ENCODE measurements around the gene KLHL7.

KLHL7 gene

GRCh38 chr7:23135755-23136154 is 30.2 kb downstream of the KLHL7 start:
- no peaks in the 10 kb centered on the region for H4K20me1 ChIP-seq (ENCODE audit: insufficient read depth, low read length)
- no peaks in the 10 kb centered on the region for H3K36me3 ChIP-seq (ENCODE audit: insufficient read depth, low read length)
- H3K27ac ChIP-seq (ENCODE audit: low read depth, low read length, poor library complexity, severe bottlenecking) = no peak overlapping the region
- no peak overlapping the region for H2AFZ ChIP-seq (ENCODE audit: low read length)
- no peaks in the 10 kb centered on the region for H3K9me2 ChIP-seq (ENCODE audit: low read depth, low read length)
- H3K4me2 ChIP-seq (ENCODE audit: low read length) = no peak overlapping the region
- no peaks in the 10 kb centered on the region for H3F3A ChIP-seq (ENCODE audit: insufficient read depth, low read length)
- no peak overlapping the region for H3K9ac ChIP-seq (ENCODE audit: low read length)
- no peaks in the 10 kb centered on the region for H3K9me3 ChIP-seq (ENCODE audit: low read length)
- no peaks in the 10 kb centered on the region for H3K27me3 ChIP-seq (ENCODE audit: insufficient read depth, low read length)
- no peak overlapping the region for H3K4me3 ChIP-seq (ENCODE audit: low read depth, low read length, poor library complexity, severe bottlenecking)
- H3K79me2 ChIP-seq (ENCODE audit: insufficient read depth, low read length) = no peaks in the 10 kb centered on the region
- no peaks in the 10 kb centered on the region for H3K4me1 ChIP-seq (ENCODE audit: insufficient read depth, low read length, severe bottlenecking)
- no peak for TF ChIP-seq CTCF (IDR thresholded peaks at IDR 0.05; ENCODE audit: low read length)
- no peak for TF ChIP-seq EZH2 (IDR thresholded peaks at IDR 0.05; ENCODE audit: borderline replicate concordance, low read length)

- Histone ChIP-seq H3K4me1 (ENCODE audit: insufficient read depth, low read length, severe bottlenecking) (no peaks in the 10 kb centered on the region), H3K9me2 (ENCODE audit: low read depth, low read length) (no peaks in the 10 kb centered on the region), H3K9ac (ENCODE audit: low read length) (no peak overlapping the region), H3K36me3 (ENCODE audit: insufficient read depth, low read length) (no peaks in the 10 kb centered on the region), H3K27me3 (ENCODE audit: insufficient read depth, low read length) (no peaks in the 10 kb centered on the region), H2AFZ (ENCODE audit: low read length) (no peak overlapping the region), H4K20me1 (ENCODE audit: insufficient read depth, low read length) (no peaks in the 10 kb centered on the region), H3K4me2 (ENCODE audit: low read length) (no peak overlapping the region), H3K9me3 (ENCODE audit: low read length) (no peaks in the 10 kb centered on the region), H3K79me2 (ENCODE audit: insufficient read depth, low read length) (no peaks in the 10 kb centered on the region), H3K27ac (ENCODE audit: low read depth, low read length, poor library complexity, severe bottlenecking) (no peak overlapping the region), H3K4me3 (ENCODE audit: low read depth, low read length, poor library complexity, severe bottlenecking) (no peak overlapping the region), H3F3A (ENCODE audit: insufficient read depth, low read length) (no peaks in the 10 kb centered on the region)
- TF ChIP-seq EZH2 (IDR thresholded peaks at IDR 0.05; ENCODE audit: borderline replicate concordance, low read length) (no peak), CTCF (IDR thresholded peaks at IDR 0.05; ENCODE audit: low read length) (no peak)
Measured at GRCh38 chr7:23136216-23136615, 30.6 kb downstream of the KLHL7 start.

GRCh38 chr7:23157679-23158078 is 52.1 kb downstream of the KLHL7 start:
- Histone ChIP-seq H2AFZ (ENCODE audit: low read length) (no peak overlapping the region), H3K4me2 (ENCODE audit: low read length) (no peak overlapping the region), H4K20me1 (ENCODE audit: insufficient read depth, low read length) (no peaks in the 10 kb centered on the region), H3K27me3 (ENCODE audit: insufficient read depth, low read length) (no peaks in the 10 kb centered on the region), H3F3A (ENCODE audit: insufficient read depth, low read length) (no peaks in the 10 kb centered on the region), H3K79me2 (ENCODE audit: insufficient read depth, low read length) (no peaks in the 10 kb centered on the region), H3K4me1 (ENCODE audit: insufficient read depth, low read length, severe bottlenecking) (no peaks in the 10 kb centered on the region), H3K9ac (ENCODE audit: low read length) (no peak overlapping the region), H3K9me2 (ENCODE audit: low read depth, low read length) (no peaks in the 10 kb centered on the region), H3K36me3 (ENCODE audit: insufficient read depth, low read length) (no peaks in the 10 kb centered on the region), H3K9me3 (ENCODE audit: low read length) (no peaks in the 10 kb centered on the region), H3K4me3 (ENCODE audit: low read depth, low read length, poor library complexity, severe bottlenecking) (no peak overlapping the region), H3K27ac (ENCODE audit: low read depth, low read length, poor library complexity, severe bottlenecking) (no peak overlapping the region)
- TF ChIP-seq EZH2 (IDR thresholded peaks at IDR 0.05; ENCODE audit: borderline replicate concordance, low read length) = no peak
- no peak for TF ChIP-seq CTCF (IDR thresholded peaks at IDR 0.05; ENCODE audit: low read length)

Data from OCI-LY1 (cell line).